GM10847 (cell line): ENCODE measurements around the gene CLINT1.

Experiments used
- POLR2A ChIP-seq: IDR thresholded peaks from 2 replicates; pipeline ENCODE4 v1.6.1; 2011; ENCODE audit not compliant: insufficient read length; ENCODE audit errors: extremely low read depth

Gene CLINT1

DNA sequence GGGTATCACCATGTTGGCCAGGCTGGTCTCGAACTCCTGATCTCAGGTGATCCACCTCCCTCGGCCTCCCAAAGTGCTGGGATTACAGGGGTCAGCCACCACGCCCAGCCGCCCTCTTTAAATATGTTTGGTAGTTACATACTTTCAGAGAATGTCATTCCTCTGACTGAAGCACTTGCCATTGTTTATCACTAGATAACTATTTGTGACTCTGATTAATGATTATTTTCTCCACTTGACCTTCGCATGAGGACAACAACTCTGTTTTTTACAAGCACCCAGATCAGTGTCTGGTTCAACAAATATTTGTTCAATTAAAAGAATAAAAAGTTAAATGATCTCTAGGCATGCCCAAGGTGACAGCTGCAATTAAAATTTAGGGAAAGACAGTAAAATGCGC is 56.2 kb downstream of the CLINT1 start:
- no peak for TF ChIP-seq POLR2A

DNA sequence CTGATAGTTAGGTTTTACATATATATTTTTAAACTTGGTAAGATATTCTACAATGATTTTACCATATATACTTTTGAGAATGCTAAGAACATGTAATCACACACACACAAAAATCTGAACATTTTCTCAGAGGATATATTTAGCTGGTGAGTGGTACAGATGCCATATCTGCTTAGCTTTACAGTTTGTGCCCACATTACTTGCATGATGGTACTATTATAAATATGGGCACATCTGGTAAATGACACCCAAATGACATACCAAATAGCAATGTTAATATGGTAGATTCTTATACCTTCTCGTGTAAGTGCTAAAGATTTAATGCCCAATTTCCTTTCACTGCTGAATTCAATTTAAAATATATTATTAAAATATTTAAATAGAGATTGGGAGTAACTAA is 58.8 kb downstream of the CLINT1 start:
- TF ChIP-seq POLR2A, result no peak

DNA sequence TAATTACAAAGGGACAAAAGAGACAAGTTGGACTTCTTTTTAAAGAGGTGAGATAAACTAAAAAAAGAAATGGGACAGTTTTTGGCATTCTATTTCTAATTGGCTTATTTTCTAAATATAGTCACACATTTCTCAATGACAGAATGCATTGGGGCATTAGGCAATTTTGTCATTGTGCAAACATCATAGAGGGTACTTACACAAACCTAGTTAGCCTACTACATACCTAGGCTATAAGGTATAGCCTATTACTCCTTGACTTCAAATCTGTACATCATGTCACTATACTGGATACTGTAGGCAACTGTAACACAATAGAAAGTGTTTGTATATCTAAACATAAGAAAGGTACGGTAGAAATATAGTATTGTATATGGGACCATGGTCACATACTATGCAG is 59.4 kb downstream of the CLINT1 start:
- TF ChIP-seq POLR2A, result no peak

DNA sequence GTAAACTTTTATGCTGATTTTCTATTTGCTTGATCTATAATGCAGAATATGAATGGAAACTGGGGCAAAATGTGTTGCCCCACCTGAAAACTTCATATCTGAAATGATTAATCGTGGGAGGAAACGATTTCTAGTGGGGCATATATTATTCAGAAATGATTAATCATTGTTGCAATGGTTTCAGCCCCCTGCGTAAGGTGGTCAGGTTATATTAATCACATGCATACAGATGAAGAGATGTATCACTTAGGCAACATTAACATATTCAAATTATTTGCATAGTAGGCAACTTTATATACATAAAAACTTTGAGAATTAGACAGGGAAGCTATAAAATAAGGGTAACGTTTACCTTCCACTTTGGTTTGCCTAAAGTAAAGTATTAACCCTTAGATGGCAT is 65.6 kb downstream of the CLINT1 start:
- TF ChIP-seq POLR2A, result no peak

DNA sequence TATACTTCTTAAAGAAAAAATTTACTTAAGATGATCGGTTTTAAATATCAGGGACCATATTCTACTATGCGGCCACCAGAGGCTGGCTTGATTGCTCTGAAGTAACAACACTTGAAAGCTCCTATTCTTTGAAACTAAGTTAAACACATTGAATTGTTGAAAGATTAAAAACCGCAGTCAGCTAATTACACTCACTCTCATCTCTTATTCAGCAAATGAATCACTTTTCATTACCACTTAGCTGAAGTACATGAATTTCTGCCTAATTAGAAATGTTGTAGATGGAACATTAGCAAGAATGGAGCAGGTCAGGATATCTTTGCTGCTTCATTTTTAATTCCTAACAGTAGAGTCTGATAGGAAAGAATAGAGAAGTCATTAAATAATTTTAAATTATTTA is 73.1 kb downstream of the CLINT1 start:
- TF ChIP-seq POLR2A, result no peak

GRCh38 chr5:157779221-157779620 is 79.7 kb downstream of the CLINT1 start:
- TF ChIP-seq POLR2A, result no peak

DNA sequence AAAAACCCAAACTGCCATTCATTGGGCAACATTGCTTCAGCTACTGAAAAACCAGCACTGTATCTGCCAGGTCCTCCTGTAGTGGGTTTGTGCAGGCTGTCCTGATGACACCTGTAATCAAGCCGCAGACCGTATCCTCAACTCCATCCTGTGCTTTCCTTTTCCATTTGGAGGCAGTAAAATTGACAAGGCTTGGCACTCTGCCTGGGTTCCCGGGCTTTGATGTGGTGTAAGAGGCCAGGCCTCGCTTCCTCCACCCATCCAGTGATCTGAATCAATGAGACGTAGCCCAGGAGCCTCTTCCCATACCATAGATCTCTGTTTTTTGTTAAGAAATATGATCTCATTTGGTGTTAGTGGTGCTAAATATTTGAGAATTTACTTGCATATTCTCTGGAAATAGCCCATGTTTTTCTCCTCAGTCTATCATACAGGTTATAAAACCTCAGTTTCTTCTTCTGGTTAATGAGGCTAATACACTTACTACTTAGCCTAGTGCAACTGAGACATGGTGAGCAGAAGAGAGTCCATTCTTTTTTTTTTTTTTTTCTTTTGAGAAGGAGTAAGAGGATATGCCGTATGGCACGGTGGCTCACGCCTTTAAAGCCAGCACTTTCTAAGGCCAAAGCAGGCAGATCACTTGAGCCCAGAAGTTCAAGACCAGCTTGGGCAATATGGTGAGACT is 80.7 kb downstream of the CLINT1 start:
- no peak for TF ChIP-seq POLR2A

- no peak for TF ChIP-seq POLR2A
Measured at GRCh38 chr5:157772127-157772526, 86.8 kb downstream of the CLINT1 start.

- TF ChIP-seq POLR2A, result no peak
Measured at GRCh38 chr5:157770665-157771064, 88.3 kb downstream of the CLINT1 start.

DNA sequence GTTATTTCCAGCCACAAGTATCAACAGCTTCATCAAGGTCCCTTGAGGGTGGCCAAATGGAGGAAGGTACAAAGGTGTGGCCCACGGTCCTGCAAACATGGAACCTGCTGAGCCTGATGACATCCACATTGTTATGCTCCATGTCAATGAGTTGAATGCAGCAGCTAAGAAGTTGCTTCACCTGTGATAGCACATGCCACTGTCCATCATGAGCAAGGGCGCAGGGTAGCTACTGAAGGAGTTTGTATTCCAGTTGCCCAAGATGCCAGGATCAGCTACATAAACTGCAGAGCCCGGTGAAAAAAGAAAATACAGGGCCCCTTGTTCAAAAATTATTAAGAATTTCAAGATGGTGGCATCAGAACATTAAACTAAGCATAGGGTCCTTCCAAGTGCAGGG is 91.3 kb downstream of the CLINT1 start:
- no peak for TF ChIP-seq POLR2A

DNA sequence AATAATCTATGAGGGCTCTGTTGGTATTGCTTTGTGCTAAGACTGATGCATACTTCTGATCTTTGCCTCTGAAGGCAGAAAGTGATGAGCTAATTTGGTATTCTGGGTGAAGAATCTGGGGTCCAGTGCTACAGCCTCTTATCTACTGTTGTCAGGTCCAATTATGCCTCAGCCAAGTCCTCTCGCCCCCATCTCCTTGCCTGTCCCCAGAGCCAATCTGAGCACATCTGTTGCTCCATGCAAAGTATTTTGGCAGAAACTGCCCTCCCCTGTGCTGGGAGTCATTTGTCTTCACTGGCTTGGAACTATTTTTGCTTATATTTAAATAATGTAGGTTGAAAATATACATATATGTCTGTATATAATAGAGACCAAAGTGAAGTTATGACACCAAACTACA is 92.0 kb downstream of the CLINT1 start:
- TF ChIP-seq POLR2A, result no peak

GRCh38 chr5:157766442-157766841 is 92.5 kb downstream of the CLINT1 start:
- TF ChIP-seq POLR2A, result no peak

DNA sequence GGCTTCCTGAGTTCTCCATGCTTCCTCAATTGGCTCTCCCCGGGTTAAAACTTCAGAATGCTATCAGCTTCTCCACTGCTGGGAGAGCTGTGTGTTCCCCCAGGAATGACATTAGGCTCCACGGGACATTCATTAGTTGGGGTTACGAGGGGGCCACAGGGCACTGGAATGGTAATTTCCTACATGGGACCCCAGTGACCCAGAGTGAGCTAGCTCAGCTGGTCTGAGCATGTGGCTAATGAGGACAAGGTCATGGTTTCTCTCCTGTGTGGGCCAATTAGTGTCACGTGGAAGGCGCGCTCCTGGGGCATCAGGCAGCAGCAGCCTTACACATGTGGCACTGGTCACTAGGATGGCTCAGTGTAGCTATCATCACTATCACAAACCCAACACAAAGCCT is 94.4 kb downstream of the CLINT1 start:
- no peak for TF ChIP-seq POLR2A

- no peak for TF ChIP-seq POLR2A
Measured at GRCh38 chr5:157761690-157762621, 97.0 kb downstream of the CLINT1 start.

DNA sequence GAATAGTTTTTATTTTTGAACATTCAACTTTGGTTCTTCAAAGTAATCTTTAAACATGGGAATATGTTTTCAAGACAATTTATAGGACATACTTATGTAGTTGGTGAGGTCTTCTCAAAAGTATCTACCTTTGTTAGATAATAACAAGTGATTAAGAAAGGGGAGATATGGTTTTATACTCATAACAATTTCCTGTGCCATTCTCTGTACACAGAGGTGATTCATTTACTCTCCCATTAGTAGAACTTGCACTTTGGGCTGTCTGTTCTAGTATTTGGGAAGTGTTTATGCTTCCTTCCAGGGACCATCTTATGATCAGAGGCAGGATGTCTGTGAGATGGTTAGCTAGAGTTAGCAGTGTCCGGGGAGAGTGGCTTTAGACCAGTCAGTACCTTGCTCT is 100.2 kb downstream of the CLINT1 start:
- no peak for TF ChIP-seq POLR2A

DNA sequence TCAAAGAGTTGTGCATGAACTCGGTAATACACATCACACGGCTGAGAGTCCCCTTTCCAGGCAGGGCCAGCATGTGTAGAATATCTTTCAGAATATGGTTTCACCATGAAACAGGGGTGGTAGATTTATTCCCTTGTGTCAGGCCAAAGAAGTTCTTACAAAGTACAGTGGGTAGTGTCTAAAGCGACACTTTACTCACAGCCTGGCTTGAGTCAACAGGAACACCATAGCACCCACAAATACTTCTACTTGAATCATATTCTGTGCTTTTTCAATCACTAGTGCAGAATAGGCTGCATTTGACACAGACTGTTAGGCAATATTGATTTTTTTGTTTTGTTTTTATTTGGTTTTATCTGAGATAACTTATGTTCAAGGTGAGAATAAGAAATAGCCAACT is 102.8 kb downstream of the CLINT1 start:
- no peak for TF ChIP-seq POLR2A
